GM18861 (cell line): ENCODE results near the gene GTF3A.

Experiments used
- ATAC-seq: cut with Tn5 transposase; IDR thresholded peaks from one replicate; pipeline ENCODE4 v1.9.1; 2021; ENCODE audit not compliant: unreplicated experiment

Gene GTF3A

GRCh38 chr13:27404680-27405079 is 19.7 kb upstream of the GTF3A start:
- no peak for ATAC-seq

GRCh38 chr13:27405546-27406134 is 18.8 kb upstream of the GTF3A start:
- no peak for ATAC-seq

GRCh38 chr13:27406178-27406939 is 18.1 kb upstream of the GTF3A start:
- ATAC-seq: no peak

GRCh38 chr13:27408074-27408473 is 16.3 kb upstream of the GTF3A start:
- ATAC-seq: no peak

- no peak for ATAC-seq
These were observed 15.4 kb upstream of the GTF3A start for GRCh38 chr13:27409013-27409412.

GRCh38 chr13:27411341-27411740 is 13.1 kb upstream of the GTF3A start:
- ATAC-seq: no peak

- no peak for ATAC-seq
These were observed 9.3 kb upstream of the GTF3A start for GRCh38 chr13:27415116-27415515.

GRCh38 chr13:27419328-27419727 is 5.1 kb upstream of the GTF3A start:
- ATAC-seq: no peak

- no peak for ATAC-seq
These were observed 3.1 kb upstream of the GTF3A start for GRCh38 chr13:27421101-27421871.

GRCh38 chr13:27423333-27423732 is 1.1 kb upstream of the GTF3A start:
- ATAC-seq: no peak

- peak; percentile 2 for ATAC-seq
These were observed 919 bp downstream of the GTF3A start for GRCh38 chr13:27425158-27425917.

- peak; percentile 54 for ATAC-seq
These were observed 1.7 kb downstream of the GTF3A start for GRCh38 chr13:27425918-27426630.

- no peak for ATAC-seq
These were observed 3.2 kb downstream of the GTF3A start for GRCh38 chr13:27427641-27428040.

GRCh38 chr13:27428160-27428559 is 3.7 kb downstream of the GTF3A start:
- ATAC-seq: no peak

GRCh38 chr13:27432180-27432579 is 7.8 kb downstream of the GTF3A start:
- no peak for ATAC-seq

GRCh38 chr13:27432611-27433210 is 8.3 kb downstream of the GTF3A start:
- no peak for ATAC-seq

GRCh38 chr13:27437126-27437525 is 12.7 kb downstream of the GTF3A start:
- ATAC-seq: no peak

GRCh38 chr13:27440408-27440807 is 16.0 kb downstream of the GTF3A start:
- ATAC-seq: peak; percentile 71

GRCh38 chr13:27442071-27442647 is 17.7 kb downstream of the GTF3A start:
- no peak for ATAC-seq

- no peak for ATAC-seq
These were observed 18.4 kb downstream of the GTF3A start for GRCh38 chr13:27442797-27443196.
